Measurements from ENCODE around the gene EPHA10. TPM values are rescaled to one million over a fixed set of nuclear protein-coding genes. Genes with fewer than 3 reads are reported as not detected.

EPHA10 gene
- total RNA-seq, 2 experiments from 2014 or later, result not detected

DNA sequence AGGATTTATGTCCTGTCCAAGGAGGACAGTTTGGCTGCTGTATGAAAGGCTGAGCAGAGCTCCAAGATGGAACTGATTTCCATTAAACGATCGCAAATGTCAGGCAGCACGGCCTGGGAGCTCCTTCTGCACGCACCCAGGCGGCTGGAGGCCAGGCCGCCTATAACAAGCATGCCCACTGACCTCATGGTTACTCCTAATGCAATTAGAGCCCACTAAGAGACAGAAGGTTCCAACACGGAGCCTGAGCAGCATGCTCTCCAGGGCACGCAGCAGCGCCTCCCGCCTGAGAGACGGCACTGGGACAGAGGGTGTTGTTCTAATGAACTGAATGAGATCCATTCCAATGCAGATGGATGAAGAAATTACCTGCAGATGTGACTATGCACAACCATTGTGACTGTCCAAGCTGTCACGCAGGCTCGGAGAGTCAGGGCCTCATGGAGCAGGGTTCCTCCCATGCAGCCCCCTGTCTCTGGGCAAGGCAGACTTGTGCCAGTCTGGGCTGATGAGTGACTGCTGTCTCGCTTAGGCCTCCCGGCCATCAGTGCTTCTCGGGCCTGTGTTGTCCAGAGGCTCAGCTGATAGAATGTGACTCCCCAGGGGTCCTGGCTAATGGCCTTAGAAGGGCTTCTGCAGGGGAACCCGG is 97.8 kb downstream of the EPHA10 start:
- H3K27ac Mint-ChIP-seq, result no peak overlapping the region
- no peaks in the 10 kb centered on the region for H3K4me1 Mint-ChIP-seq
- peaks cover 17% of the 10 kb centered on the region for H3K27me3 Mint-ChIP-seq
- POLR2A ChIA-PET, result interaction anchor here (1.1 kb wide), 1 partner anchor 9 kb away, joined by 4 read pairs; no protein-coding TSS in a partner anchor
- CTCF ChIA-PET, result interaction anchor here (0.7 to 1.5 kb wide), 3 partner anchors 14 to 64 kb away, joined by 3 to 7 read pairs (median 3); no protein-coding TSS in a partner anchor
- no peak for DNase-seq
- no peaks in the 10 kb centered on the region for H3K36me3 Mint-ChIP-seq (ENCODE audit: low read depth)
- H3K9me3 Mint-ChIP-seq, result no peaks in the 10 kb centered on the region
- no peak overlapping the region for H3K4me3 Mint-ChIP-seq

DNA sequence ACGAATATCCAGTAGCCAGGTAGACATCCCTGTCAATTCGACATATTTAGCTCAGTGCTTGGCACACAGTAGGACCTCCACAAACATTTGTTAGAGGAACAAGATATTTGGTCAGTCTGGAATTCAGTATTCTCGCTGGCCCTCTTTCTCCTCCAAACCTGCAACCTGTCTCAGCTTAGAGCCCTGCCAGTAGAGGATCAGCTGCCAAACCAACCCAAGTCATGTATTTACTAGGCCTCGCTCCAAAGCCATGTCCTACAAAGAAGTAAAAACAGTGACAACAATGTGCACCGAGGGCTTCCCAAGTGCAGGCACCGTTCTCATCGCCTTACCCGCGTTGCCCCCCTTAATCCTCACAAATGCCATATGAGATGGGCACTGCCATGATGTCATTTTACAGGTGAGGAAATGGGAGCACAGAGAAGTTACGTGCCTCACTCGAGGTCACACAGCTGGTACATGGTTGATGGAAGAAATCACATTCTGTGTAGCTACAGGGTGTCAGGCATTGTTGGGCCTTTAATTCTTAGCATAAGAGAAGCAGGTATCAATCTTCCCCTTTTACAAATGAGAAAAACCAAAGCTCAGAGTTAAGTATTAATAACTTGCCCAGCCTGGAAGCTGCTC is 98.6 kb downstream of the EPHA10 start:
- Mint-ChIP-seq H3K4me1 (no peaks in the 10 kb centered on the region), H3K27ac (no peak overlapping the region), H3K36me3 (ENCODE audit: low read depth) (no peaks in the 10 kb centered on the region), H3K4me3 (no peak overlapping the region), H3K9me3 (no peaks in the 10 kb centered on the region), H3K27me3 (peaks cover 10% of the 10 kb centered on the region)
- POLR2A ChIA-PET, result interaction anchor here (1.1 kb wide), 1 partner anchor 10 kb away, joined by 4 read pairs; no protein-coding TSS in a partner anchor
- CTCF ChIA-PET, result interaction anchor here (0.7 to 1.5 kb wide), 3 partner anchors 15 to 63 kb away, joined by 3 to 7 read pairs (median 3); no protein-coding TSS in a partner anchor
- no peak for DNase-seq

Other genes with a start within 250 kb of the EPHA10 start
- 10 to 100 TPM; 24.2 to 25.9 TPM for gene SNIP1, start 210.8 kb downstream of the EPHA10 start, total RNA-seq
- gene DNALI1, start 208.2 kb downstream of the EPHA10 start, total RNA-seq, result under 1 TPM; 0.13 to 0.18 TPM
- 10 to 100 TPM; 50.6 to 52.8 TPM for gene GNL2, start 169.2 kb downstream of the EPHA10 start, total RNA-seq
- gene RSPO1, start 130.2 kb downstream of the EPHA10 start, total RNA-seq, result not detected
- 10 to 100 TPM; 73.5 to 73.6 TPM for gene CDCA8, start 72.6 kb downstream of the EPHA10 start, total RNA-seq
- 1 to 10 TPM; 1.7 to 1.8 TPM for gene MANEAL, start 28.7 kb upstream of the EPHA10 start, total RNA-seq
- gene C1orf122, start 42.7 kb upstream of the EPHA10 start, total RNA-seq, result 10 to 100 TPM; 17.3 to 18.3 TPM
- gene YRDC, start 43.1 kb upstream of the EPHA10 start, total RNA-seq, result 10 to 100 TPM; 16.4 to 16.8 TPM
- gene MTF1, start 94.5 kb upstream of the EPHA10 start, total RNA-seq, result 10 to 100 TPM; 27.5 to 28.8 TPM
- 10 to 100 TPM; 26.3 to 26.7 TPM for gene INPP5B, start 181.9 kb upstream of the EPHA10 start, total RNA-seq
- gene SF3A3, start 224.9 kb upstream of the EPHA10 start, total RNA-seq, result 10 to 100 TPM; 72.1 to 74.3 TPM
- gene FHL3, start 240.4 kb upstream of the EPHA10 start, total RNA-seq, result 1 to 10 TPM; 9.1 to 9.8 TPM
- 10 to 100 TPM; 29.1 to 33.2 TPM for gene UTP11, start 247.6 kb upstream of the EPHA10 start, total RNA-seq